K562 (cell line): ENCODE data around the gene EHMT2. TPM values are rescaled to one million over a fixed set of nuclear protein-coding genes. Genes with fewer than 3 reads are reported as not detected.

Source experiments
- BCOR ChIP-seq: fragments of 450-650 bp; IDR thresholded peaks from 2 replicates; pipeline ENCODE4 v1.6.1; 2016
- CCAR2 ChIP-seq: fragments of 200-400 bp; formaldehyde crosslinking; IDR thresholded peaks from 2 replicates; pipeline ENCODE4 v1.6.1; 2017; ENCODE audit warnings: mild to moderate bottlenecking, low read depth, low read length
- CLOCK ChIP-seq: fragments of 250-450 bp; sonication (Bioruptor Pico); IDR thresholded peaks from 2 replicates; pipeline ENCODE4 v1.4.0; 2020; ENCODE audit warnings: mild to moderate bottlenecking, moderate library complexity, borderline replicate concordance
- FOXA3 ChIP-seq, 2 experiments: fragments of 450-650 bp in 1 of 2; sonication (generic) in 1 of 2; formaldehyde crosslinking; IDR thresholded peaks in 1 of 2; conservative IDR thresholded peaks in 1 of 2; 2 replicates each; pipeline versions ENCODE4 v1.4.0 to v1.8.0; 2020 to 2022; ENCODE audit warnings: mild to moderate bottlenecking in 2 of 2, missing genetic modification reagents in 1 of 2
- MNT ChIP-seq, 2 experiments: fragments of 450-650 bp; conservative IDR thresholded peaks; 2 replicates each; pipeline ENCODE4 v1.6.1; 2017; ENCODE audit warnings: mild to moderate bottlenecking in 2 of 2, moderate library complexity in 2 of 2
- MTA3 ChIP-seq: fragments of 450-650 bp; formaldehyde crosslinking; IDR thresholded peaks from 2 replicates; pipeline ENCODE4 v1.6.1; 2017; ENCODE audit warnings: mild to moderate bottlenecking, borderline replicate concordance
- MTF1 ChIP-seq: fragments of 250-450 bp; sonication (Bioruptor Pico); IDR thresholded peaks from 2 replicates; pipeline ENCODE4 v1.9.0; 2021; ENCODE audit warnings: moderate library complexity, mild to moderate bottlenecking, inconsistent platforms, borderline replicate concordance
- MYC ChIP-seq, 2 experiments: fragments of 250-450 bp in 1 of 2; sonication (Bioruptor Pico) in 1 of 2; IDR thresholded peaks; 2 replicates each; pipeline versions ENCODE4 v1.5.1 to v1.6.1; 2012 to 2021; ENCODE audit warnings: low read depth in 2 of 2, borderline replicate concordance in 1 of 2, improper control_type of control experiment in 1 of 2, low read length in 1 of 2, mild to moderate bottlenecking in 1 of 2, moderate library complexity in 1 of 2
- OTX1 ChIP-seq: fragments of 450-650 bp; formaldehyde crosslinking; IDR thresholded peaks from 2 replicates; pipeline ENCODE4 v1.4.0; 2022; ENCODE audit warnings: mild to moderate bottlenecking
- POLR2G ChIP-seq: fragments of 200-400 bp; formaldehyde crosslinking; IDR thresholded peaks from 2 replicates; pipeline ENCODE4 v1.6.1; 2017; ENCODE audit warnings: low read depth, mild to moderate bottlenecking, antibody characterized with exemption, low read length, moderate library complexity
- TBP ChIP-seq: optimal IDR thresholded peaks from 2 replicates; pipeline ENCODE3; 2011; ENCODE audit warnings: low read depth, low read length, improper control_type of control experiment
- ZNF143 ChIP-seq: sonication (generic); formaldehyde crosslinking; IDR thresholded peaks from 2 replicates; pipeline ENCODE4 v1.9.0; 2022; ENCODE audit warnings: mild to moderate bottlenecking, missing genetic modification reagents
- ZNF445 ChIP-seq: fragments of 250-450 bp; sonication (Bioruptor Pico); IDR thresholded peaks from 2 replicates; pipeline ENCODE4 v1.4.0; 2020; ENCODE audit warnings: low read depth, mild to moderate bottlenecking, moderate library complexity
- ZNF518B ChIP-seq: fragments of 250-450 bp; sonication (Bioruptor Pico); IDR thresholded peaks from 2 replicates; pipeline ENCODE4 v1.5.0; 2021; ENCODE audit warnings: mild to moderate bottlenecking, moderate library complexity
- ZNF644 ChIP-seq: fragments of 200-800 bp; sonication (Bioruptor generic); IDR thresholded peaks from 2 replicates; pipeline ENCODE4 v1.6.1; 2016; ENCODE audit warnings: low read depth, missing genetic modification characterization, missing compliant biosample characterization
- polyA plus RNA-seq, 8 experiments: library from polyadenylated mRNA; depleted of rRNA in 4 of 8; stranded (reverse) in 5 of 8; unstranded in 3 of 8; fragments of >200 nt; fragmentation: Nextera tagmentation in 2 of 8; fragmentation: Illumina TruSeq in 1 of 8; extraction: Ambion mirVana in 2 of 8; extraction: Trizol in 1 of 8; gene quantifications; 2 replicates each; pipeline versions ENCODE4 v1.2.1 to v1.2.3, GENCODE V29; 2011 to 2014; ENCODE audit warnings: inconsistent platforms in 1 of 8, missing spikeins in 1 of 8
- total RNA-seq, 7 experiments: library from RNA; depleted of rRNA in 6 of 7; stranded (reverse); fragments of >200 nt in 6 of 7; fragmentation: Illumina TruSeq in 2 of 7; extraction: Trizol in 2 of 7; gene quantifications; 2 replicates each; pipeline versions ENCODE4 v1.2.1 to v1.2.3, GENCODE V29; 2011 to 2021; ENCODE audit warnings: low replicate concordance in 1 of 7

The EHMT2 gene
- total and polyA plus RNA-seq, 9 of the 15 experiments (the other 6 are each of a cell fraction or from before 2014, with no cell fraction given) = 2.1 to 63.8 (median 38.5) TPM

- TF ChIP-seq CCAR2 = no peak
- no peak for TF ChIP-seq OTX1 (CRISPR knock-in tag)
- TF ChIP-seq CLOCK (CRISPR knock-in tag) = no peak
- no peak for TF ChIP-seq MTA3
- TF ChIP-seq FOXA3 (CRISPR knock-in tag; conservative IDR thresholded peaks at IDR 0.05 in 1 of 2, IDR thresholded peaks at IDR 0.05 in 1 of 2) = no peak
- TF ChIP-seq ZNF445 (CRISPR knock-in tag) = no peak
- TF ChIP-seq POLR2G = peak; percentile 27; the same call in 1 of the 2 replicates
- TF ChIP-seq TBP = peak; percentile 17
- no peak for TF ChIP-seq ZNF143 (CRISPR knock-in tag)
- no peak for TF ChIP-seq ZNF644 (tag)
- 0 out of 2 replicates have a peak, but pooled peaks have one; percentile 31 for TF ChIP-seq MYC (IDR thresholded peaks at IDR 0.05; ENCODE audit: low read depth, low read length)
- TF ChIP-seq MYC (CRISPR knock-in tag; IDR thresholded peaks at IDR 0.05; ENCODE audit: borderline replicate concordance, low read depth) = no peak
- TF ChIP-seq ZNF518B (CRISPR knock-in tag) = no peak
- no peak for TF ChIP-seq MNT (conservative IDR thresholded peaks at IDR 0.05)
- TF ChIP-seq BCOR = no peak
- TF ChIP-seq MTF1 (CRISPR knock-in tag) = no peak
These were observed 8.9 kb downstream of the EHMT2 start (continued) for GRCh38 chr6:31888276-31889258.
